Astrocyte (in vitro differentiated cells and primary cell): Measurements from ENCODE around the gene RNF125. TPM values are rescaled to one million over a fixed set of nuclear protein-coding genes. Genes with fewer than 3 reads are reported as not detected.

Source experiments
- DNase-seq: peaks from one replicate; pipeline ENCODE4 v3.0.0-alpha.2; 2010; ENCODE audit warnings: low read depth
- FAIRE-seq: peaks from 2 replicates; lab custom pipeline; 2011; peaks lifted over from hg19 to GRCh38; lab: Jason Lieb, UNC
- H2AFZ ChIP-seq: 2 replicates; pipeline ENCODE4 v1.6.0; 2012; ENCODE audit warnings: low read depth, low read length, inconsistent platforms
- H3K27ac ChIP-seq: 2 replicates; pipeline ENCODE4 v1.5.1; 2011; ENCODE audit warnings: low read depth, low read length, inconsistent platforms
- H3K27me3 ChIP-seq: 2 replicates; pipeline ENCODE4 v1.6.0; 2011; ENCODE audit warnings: low read length, inconsistent platforms; ENCODE audit not compliant: insufficient read depth
- H3K36me3 ChIP-seq: 2 replicates; pipeline ENCODE4 v1.5.1; 2011; ENCODE audit warnings: low read length, inconsistent platforms; ENCODE audit not compliant: insufficient read depth
- H3K4me1 ChIP-seq: 2 replicates; pipeline ENCODE4 v1.5.1; 2011; ENCODE audit warnings: low read length, inconsistent platforms; ENCODE audit not compliant: insufficient read depth
- H3K4me2 ChIP-seq: 2 replicates; pipeline ENCODE4 v1.6.0; 2012; ENCODE audit warnings: low read length, inconsistent platforms
- H3K4me3 ChIP-seq: 2 replicates; pipeline ENCODE4 v1.5.1; 2011; ENCODE audit warnings: low read depth, mild to moderate bottlenecking, low read length, inconsistent platforms; ENCODE audit not compliant: insufficient read depth
- H3K79me2 ChIP-seq: 2 replicates; pipeline ENCODE4 v1.6.0; 2012; ENCODE audit warnings: mild to moderate bottlenecking, low read length, inconsistent platforms; ENCODE audit not compliant: insufficient read depth
- H3K9ac ChIP-seq: 2 replicates; pipeline ENCODE4 v1.6.0; 2012; ENCODE audit warnings: mild to moderate bottlenecking, low read length, inconsistent platforms
- H3K9me3 ChIP-seq: 2 replicates; pipeline ENCODE4 v1.5.1; 2012; ENCODE audit warnings: low read depth, mild to moderate bottlenecking, low read length, inconsistent platforms; ENCODE audit not compliant: insufficient read depth
- H4K20me1 ChIP-seq: 2 replicates; pipeline ENCODE4 v1.6.0; 2012; ENCODE audit warnings: low read length, inconsistent platforms; ENCODE audit not compliant: insufficient read depth
- H3K27ac Mint-ChIP-seq: one replicate; pipeline ENCODE4 v1.8.0; 2021; ENCODE audit warnings: mild to moderate bottlenecking, mixed read lengths; ENCODE audit not compliant: unreplicated experiment
- H3K27me3 Mint-ChIP-seq: one replicate; pipeline ENCODE4 v1.8.0; 2021; ENCODE audit warnings: low read depth, mixed read lengths; ENCODE audit not compliant: unreplicated experiment
- H3K36me3 Mint-ChIP-seq: one replicate; pipeline ENCODE4 v1.8.0; 2021; ENCODE audit warnings: low read depth, mixed read lengths; ENCODE audit not compliant: unreplicated experiment
- H3K4me1 Mint-ChIP-seq: one replicate; pipeline ENCODE4 v1.8.0; 2021; ENCODE audit warnings: low read depth, mixed read lengths; ENCODE audit not compliant: unreplicated experiment
- H3K4me3 Mint-ChIP-seq: one replicate; pipeline ENCODE4 v1.8.0; 2021; ENCODE audit warnings: mild to moderate bottlenecking, moderate library complexity, mixed read lengths; ENCODE audit not compliant: unreplicated experiment
- H3K9me3 Mint-ChIP-seq: one replicate; pipeline ENCODE4 v1.8.0; 2021; ENCODE audit warnings: mild to moderate bottlenecking, mixed read lengths; ENCODE audit not compliant: unreplicated experiment
- CTCF ChIP-seq: IDR thresholded peaks from 2 replicates; pipeline ENCODE4 v1.5.1; 2011; ENCODE audit warnings: low read depth, mild to moderate bottlenecking, inconsistent platforms, low read length, moderate library complexity; ENCODE audit not compliant: insufficient read depth
- EZH2 ChIP-seq: IDR thresholded peaks from 2 replicates; pipeline ENCODE4 v1.6.1; 2012; ENCODE audit warnings: mild to moderate bottlenecking, low read length, inconsistent platforms; ENCODE audit not compliant: insufficient read depth
- total RNA-seq: library from RNA; stranded (reverse); gene quantifications from 2 replicates; pipeline ENCODE4 v1.2.1, GENCODE V29; 2021

RNF125 gene
- total RNA-seq, 1 donor from 2014 or later: 1.9 TPM

GRCh38 chr18:32056613-32057358 is 38.2 kb downstream of the RNF125 start:
- H3K27me3 Mint-ChIP-seq: no peaks in the 10 kb centered on the region
- no peaks in the 10 kb centered on the region for H3K27me3 ChIP-seq
- no peaks in the 10 kb centered on the region for H3K4me1 ChIP-seq
- H3K27ac ChIP-seq: no peak overlapping the region
- DNase-seq (no peak), FAIRE-seq (no peak)
- H3K9me3 ChIP-seq: no peaks in the 10 kb centered on the region
- no peaks in the 10 kb centered on the region for H3K4me1 Mint-ChIP-seq
- no peaks in the 10 kb centered on the region for H4K20me1 ChIP-seq
- no peak overlapping the region for H3K4me2 ChIP-seq
- H3K36me3 Mint-ChIP-seq: no peaks in the 10 kb centered on the region
- H3K4me3 ChIP-seq: no peak overlapping the region
- no peak overlapping the region for H3K9ac ChIP-seq
- H3K27ac Mint-ChIP-seq: no peak overlapping the region
- no peak overlapping the region for H3K4me3 Mint-ChIP-seq
- H3K79me2 ChIP-seq: no peaks in the 10 kb centered on the region
- no peak overlapping the region for H2AFZ ChIP-seq
- no peaks in the 10 kb centered on the region for H3K36me3 ChIP-seq
- H3K9me3 Mint-ChIP-seq: no peaks in the 10 kb centered on the region
- TF ChIP-seq CTCF (no peak), EZH2 (no peak)

GRCh38 chr18:32057624-32058165 is 39.1 kb downstream of the RNF125 start:
- no peak for FAIRE-seq
- Histone ChIP-seq H3K9ac (no peak overlapping the region), H3K79me2 (no peaks in the 10 kb centered on the region), H3K27me3 (no peaks in the 10 kb centered on the region), H4K20me1 (no peaks in the 10 kb centered on the region), H3K27ac (no peak overlapping the region), H3K9me3 (no peaks in the 10 kb centered on the region), H3K36me3 (no peaks in the 10 kb centered on the region), H3K4me3 (no peak overlapping the region), H3K4me1 (no peaks in the 10 kb centered on the region), H2AFZ (no peak overlapping the region), H3K4me2 (no peak overlapping the region)
- TF ChIP-seq EZH2: no peak
- TF ChIP-seq CTCF: no peak
- no peak overlapping the region for H3K4me3 Mint-ChIP-seq
- DNase-seq: no peak
- no peaks in the 10 kb centered on the region for H3K9me3 Mint-ChIP-seq
- H3K4me1 Mint-ChIP-seq: no peaks in the 10 kb centered on the region
- H3K27ac Mint-ChIP-seq: no peak overlapping the region
- no peaks in the 10 kb centered on the region for H3K36me3 Mint-ChIP-seq
- H3K27me3 Mint-ChIP-seq: no peaks in the 10 kb centered on the region

GRCh38 chr18:32060026-32060425 is 41.4 kb downstream of the RNF125 start:
- no peak for FAIRE-seq

More at GRCh38 chr18:32060026-32060425, 41.4 kb downstream of the RNF125 start:
- H3K79me2 ChIP-seq: no peaks in the 10 kb centered on the region
- no peak overlapping the region for H3K4me3 ChIP-seq
- no peak for TF ChIP-seq CTCF
- H2AFZ ChIP-seq: no peak overlapping the region
- no peaks in the 10 kb centered on the region for H3K9me3 ChIP-seq
- Mint-ChIP-seq H3K27ac (no peak overlapping the region), H3K9me3 (no peaks in the 10 kb centered on the region), H3K4me3 (no peak overlapping the region), H3K4me1 (no peaks in the 10 kb centered on the region), H3K36me3 (no peaks in the 10 kb centered on the region), H3K27me3 (no peaks in the 10 kb centered on the region)
- no peaks in the 10 kb centered on the region for H3K27me3 ChIP-seq
- H3K36me3 ChIP-seq: no peaks in the 10 kb centered on the region
- no peak overlapping the region for H3K4me2 ChIP-seq
- DNase-seq: no peak
- no peak overlapping the region for H3K9ac ChIP-seq
- H3K4me1 ChIP-seq: no peaks in the 10 kb centered on the region
- H3K27ac ChIP-seq: no peak overlapping the region
- no peaks in the 10 kb centered on the region for H4K20me1 ChIP-seq
